GM23338 (cell line): ENCODE results near the gene PCNX1. TPM values are rescaled to one million over a fixed set of nuclear protein-coding genes. Genes with fewer than 3 reads are reported as not detected.

Experiments used
- ATAC-seq: fragments of 200-7000 bp; cut with Tn5 transposase; 3 replicates; pipeline ENCODE4 v1.9.1; 2020
- DNase-seq: peaks from one replicate; pipeline ENCODE4 v3.0.0-alpha.2; 2015; ENCODE audit warnings: low spot score
- H2AFZ ChIP-seq: fragments of 200-600 bp; sonication (generic); 2 replicates; pipeline ENCODE4 v1.8.0; 2016; ENCODE audit warnings: antibody characterized with exemption, mild to moderate bottlenecking, moderate library complexity
- H3F3A ChIP-seq: fragments of 200-600 bp; sonication (generic); replicated peaks from 2 replicates; pipeline ENCODE4 v1.8.0; 2017; ENCODE audit warnings: antibody characterized with exemption, mixed run types, low read depth
- H3K27ac ChIP-seq: fragments of 200-600 bp; sonication (generic); 2 replicates; pipeline ENCODE4 v1.6.1; 2016; ENCODE audit warnings: low read depth
- H3K27me3 ChIP-seq: fragments of 200-600 bp; sonication (generic); 2 replicates; pipeline ENCODE4 v1.8.0; 2016; ENCODE audit warnings: mild to moderate bottlenecking, mixed run types, moderate library complexity; ENCODE audit not compliant: insufficient read depth
- H3K36me3 ChIP-seq: fragments of 200-600 bp; sonication (generic); 2 replicates; pipeline ENCODE4 v1.8.0; 2016; ENCODE audit warnings: mild to moderate bottlenecking; ENCODE audit not compliant: insufficient read depth
- H3K4me1 ChIP-seq: fragments of 200-600 bp; sonication (generic); 2 replicates; pipeline ENCODE4 v1.8.0; 2016; ENCODE audit warnings: mild to moderate bottlenecking, moderate library complexity; ENCODE audit not compliant: insufficient read depth
- H3K4me2 ChIP-seq: fragments of 200-600 bp; sonication (generic); 2 replicates; pipeline ENCODE4 v1.7.1; 2017; ENCODE audit warnings: mixed run types
- H3K4me3 ChIP-seq: fragments of 200-600 bp; sonication (generic); 2 replicates; pipeline ENCODE4 v1.6.1; 2016; ENCODE audit warnings: mixed run types
- H3K79me2 ChIP-seq: fragments of 200-600 bp; sonication (generic); replicated peaks from 2 replicates; pipeline ENCODE4 v1.8.0; 2017; ENCODE audit warnings: mild to moderate bottlenecking; ENCODE audit not compliant: insufficient read depth
- H3K9me2 ChIP-seq: fragments of 200-600 bp; sonication (generic); 2 replicates; pipeline ENCODE4 v1.8.0; 2017; ENCODE audit not compliant: insufficient read depth
- H4K20me1 ChIP-seq: fragments of 200-600 bp; sonication (generic); replicated peaks from 2 replicates; pipeline ENCODE4 v1.8.0; 2017; ENCODE audit warnings: mild to moderate bottlenecking; ENCODE audit not compliant: insufficient read depth
- H3K27ac Mint-ChIP-seq: 2 replicates; pipeline ENCODE4 v1.8.0; 2020; ENCODE audit warnings: inconsistent platforms, mild to moderate bottlenecking, moderate library complexity, mixed read lengths
- H3K27me3 Mint-ChIP-seq: 3 replicates; pipeline ENCODE4 v1.8.0; 2022; ENCODE audit warnings: low read depth, mild to moderate bottlenecking, moderate library complexity, mixed read lengths, inconsistent platforms; ENCODE audit not compliant: insufficient read depth, poor library complexity
- H3K36me3 Mint-ChIP-seq: 3 replicates; pipeline ENCODE4 v1.8.0; 2021; ENCODE audit warnings: low read depth, mild to moderate bottlenecking, inconsistent platforms, moderate library complexity, mixed read lengths
- H3K4me1 Mint-ChIP-seq: 3 replicates; pipeline ENCODE4 v1.8.0; 2020; ENCODE audit warnings: mild to moderate bottlenecking, inconsistent platforms, mixed read lengths
- H3K4me3 Mint-ChIP-seq: 3 replicates; pipeline ENCODE4 v1.8.0; 2021; ENCODE audit warnings: moderate library complexity, mild to moderate bottlenecking, inconsistent platforms, mixed read lengths
- H3K9me3 Mint-ChIP-seq: 3 replicates; pipeline ENCODE4 v1.8.0; 2020; ENCODE audit warnings: moderate library complexity, mild to moderate bottlenecking, inconsistent platforms, mixed read lengths
- CREB1 ChIP-seq: fragments of 250-450 bp; sonication (Bioruptor Pico); IDR thresholded peaks from 2 replicates; pipeline ENCODE4 v1.5.0; 2020; ENCODE audit warnings: low read depth, mild to moderate bottlenecking, moderate library complexity
- EZH2 ChIP-seq: fragments of 200-600 bp; sonication (generic); IDR thresholded peaks from one replicate; pipeline ENCODE4 v1.8.0; 2017; ENCODE audit warnings: antibody characterized with exemption, mild to moderate bottlenecking, low read depth; ENCODE audit not compliant: unreplicated experiment
- EZH2phosphoT487 ChIP-seq: fragments of 200-600 bp; sonication (generic); IDR thresholded peaks from one replicate; pipeline ENCODE4 v1.8.1; 2018; ENCODE audit warnings: antibody characterized with exemption; ENCODE audit not compliant: unreplicated experiment
- JUNB ChIP-seq: IDR thresholded peaks from one replicate; pipeline ENCODE4 v1.6.1; 2016; ENCODE audit warnings: antibody characterized with exemption; ENCODE audit not compliant: unreplicated experiment
- NANOG ChIP-seq: IDR thresholded peaks from 2 replicates; pipeline ENCODE4 v1.6.1; 2016; ENCODE audit warnings: antibody characterized with exemption, borderline replicate concordance
- POLR2AphosphoS5 ChIP-seq: IDR thresholded peaks from 2 replicates; pipeline ENCODE4 v1.6.1; 2016; ENCODE audit warnings: antibody characterized with exemption, low read depth
- REST ChIP-seq: IDR thresholded peaks from one replicate; pipeline ENCODE4 v1.6.1; 2018; ENCODE audit warnings: antibody characterized with exemption; ENCODE audit not compliant: unreplicated experiment
- ZNF114 ChIP-seq: fragments of 250-450 bp; sonication (Bioruptor Pico); IDR thresholded peaks from 2 replicates; pipeline ENCODE4 v1.5.0; 2020; ENCODE audit warnings: mild to moderate bottlenecking, moderate library complexity
- ZNF331 ChIP-seq: fragments of 250-450 bp; sonication (Bioruptor Pico); IDR thresholded peaks from 2 replicates; pipeline ENCODE4 v1.5.0; 2020; ENCODE audit warnings: low read depth, mild to moderate bottlenecking, moderate library complexity
- polyA plus RNA-seq: library from polyadenylated mRNA; unstranded; fragments of >200 nt; fragmentation: Nextera tagmentation; extraction: Ambion mirVana; gene quantifications from 2 replicates; pipeline ENCODE4 v1.2.1, GENCODE V29; 2016
- total RNA-seq: library from RNA; depleted of rRNA; stranded (reverse); fragments of >200 nt; shearing (Covaris generic); gene quantifications from 2 replicates; pipeline ENCODE4 v1.2.3, GENCODE V29; 2014

PCNX1 gene
- total and polyA plus RNA-seq, 2 experiments from 2014 or later = 19.4 to 53.1 TPM

DNA sequence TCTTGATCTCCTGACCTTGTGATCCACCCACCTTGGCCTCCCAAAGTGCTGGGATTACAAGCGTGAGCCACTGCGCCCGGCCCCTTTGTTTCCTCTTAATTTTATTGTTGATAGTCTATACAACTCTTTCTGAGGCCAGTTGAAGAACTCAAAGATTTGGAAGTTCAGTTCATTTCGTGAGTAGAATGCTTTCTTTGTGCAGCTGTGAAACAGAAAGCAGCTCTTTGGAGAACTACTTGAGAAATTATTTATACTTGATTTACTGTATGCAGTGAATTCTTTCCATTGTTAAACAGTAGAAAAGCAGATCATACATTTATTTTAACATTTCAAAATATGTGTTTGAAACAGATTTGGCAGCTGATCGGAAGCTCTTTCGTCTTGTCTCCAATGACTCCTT is 69.3 kb downstream of the PCNX1 start (continued):
- TF ChIP-seq REST (no peak), ZNF114 (CRISPR knock-in tag) (no peak), JUNB (no peak), NANOG (no peak), EZH2 (no peak), ZNF331 (CRISPR knock-in tag) (no peak), POLR2AphosphoS5 (no peak)

DNA sequence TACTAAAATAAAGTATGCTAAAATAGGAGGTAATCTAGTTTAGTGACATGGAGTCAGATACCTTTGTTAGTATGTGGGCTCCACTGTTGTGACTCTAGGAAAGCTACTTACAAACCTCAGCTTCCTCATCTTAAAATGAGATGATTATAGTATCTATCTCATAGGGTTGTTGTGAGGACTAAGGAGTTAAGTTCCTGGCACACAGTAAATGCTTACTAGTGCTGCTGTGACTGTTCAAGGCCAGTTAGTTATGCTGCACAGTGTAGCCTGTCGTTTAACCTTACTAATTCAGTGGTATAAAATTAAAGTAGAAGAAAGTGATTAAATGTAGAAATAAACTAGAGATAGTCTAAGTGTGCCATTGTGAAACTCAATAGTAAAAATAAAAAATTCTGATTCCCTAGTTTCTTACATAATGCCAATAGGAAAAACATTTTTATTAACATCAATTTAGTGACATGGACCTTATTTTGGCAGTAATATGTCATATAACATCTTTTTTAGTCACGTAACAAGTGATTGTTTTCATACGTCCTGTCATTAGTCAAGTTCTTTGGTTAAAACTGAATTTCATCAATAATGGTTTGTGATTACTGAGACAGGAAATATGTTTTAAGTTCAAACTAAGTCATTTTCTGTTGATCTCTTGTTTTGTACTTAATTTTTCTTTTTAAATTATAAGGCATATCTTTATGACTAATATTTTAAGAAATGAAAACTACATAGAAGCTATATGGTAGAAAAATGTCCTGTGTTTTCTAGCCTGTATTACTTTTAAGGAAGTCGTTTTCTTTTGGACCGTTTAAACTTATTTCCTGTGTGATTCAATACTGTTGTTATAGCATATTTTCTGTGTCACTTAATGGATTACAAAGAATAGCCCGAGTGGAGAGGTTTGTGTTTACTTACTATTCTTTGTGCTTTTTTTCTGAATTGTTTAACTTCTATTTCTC is 74.0 kb downstream of the PCNX1 start:
- H3K27ac Mint-ChIP-seq = no peak overlapping the region

More for the DNA sequence above, 74.0 kb downstream of the PCNX1 start:
- Histone ChIP-seq H2AFZ (no peak overlapping the region), H4K20me1 (0 out of 2 replicates have a peak, but pooled peaks cover 3% of the 10 kb centered on the region), H3K79me2 (peaks cover 45% of the 10 kb centered on the region), H3K4me3 (no peak overlapping the region), H3F3A (no peaks in the 10 kb centered on the region), H3K9me2 (no peaks in the 10 kb centered on the region), H3K27ac (no peak overlapping the region), H3K27me3 (no peaks in the 10 kb centered on the region), H3K36me3 (peaks cover 14% of the 10 kb centered on the region; the same call in 1 of the 2 replicates), H3K4me2 (no peak overlapping the region), H3K4me1 (no peaks in the 10 kb centered on the region)
- Mint-ChIP-seq H3K36me3 (peaks cover 22% of the 10 kb centered on the region), H3K4me1 (peaks cover 7% of the 10 kb centered on the region; the same call in 2 of the 3 replicates), H3K27me3 (no peaks in the 10 kb centered on the region), H3K9me3 (no peaks in the 10 kb centered on the region), H3K4me3 (no peak overlapping the region)
- TF ChIP-seq POLR2AphosphoS5 = no peak
- no peak for TF ChIP-seq ZNF331 (CRISPR knock-in tag)
- TF ChIP-seq REST = no peak
- no peak for TF ChIP-seq JUNB
- TF ChIP-seq ZNF114 (CRISPR knock-in tag) = no peak
- TF ChIP-seq EZH2phosphoT487 = no peak
- TF ChIP-seq NANOG = no peak
- TF ChIP-seq CREB1 (CRISPR knock-in tag) = no peak
- no peak for DNase-seq
- ATAC-seq = no peak
